K562 (cell line): ENCODE results near the gene RHOU. TPM values are rescaled to one million over a fixed set of nuclear protein-coding genes. Genes with fewer than 3 reads are reported as not detected.

Experiments used
- ZNF408 ChIP-seq: fragments of 250-450 bp; sonication (Bioruptor Pico); IDR thresholded peaks from 2 replicates; pipeline ENCODE4 v1.4.0; 2020; ENCODE audit warnings: low read depth, mild to moderate bottlenecking, moderate library complexity
- polyA plus RNA-seq, 8 experiments: library from polyadenylated mRNA; depleted of rRNA in 4 of 8; stranded (reverse) in 5 of 8; unstranded in 3 of 8; fragments of >200 nt; fragmentation: Nextera tagmentation in 2 of 8; fragmentation: Illumina TruSeq in 1 of 8; extraction: Ambion mirVana in 2 of 8; extraction: Trizol in 1 of 8; gene quantifications; 2 replicates each; pipeline versions ENCODE4 v1.2.1 to v1.2.3, GENCODE V29; 2011 to 2014; ENCODE audit warnings: inconsistent platforms in 1 of 8, missing spikeins in 1 of 8
- total RNA-seq, 7 experiments: library from RNA; depleted of rRNA in 6 of 7; stranded (reverse); fragments of >200 nt in 6 of 7; fragmentation: Illumina TruSeq in 2 of 7; extraction: Trizol in 2 of 7; gene quantifications; 2 replicates each; pipeline versions ENCODE4 v1.2.1 to v1.2.3, GENCODE V29; 2011 to 2021; ENCODE audit warnings: low replicate concordance in 1 of 7
- TF ChIP-seq, protein P1 (sequence below): fragments of 250-450 bp; sonication (Bioruptor Pico); IDR thresholded peaks from 2 replicates; pipeline ENCODE4 v1.8.0; 2021; ENCODE audit warnings: mild to moderate bottlenecking, moderate library complexity
- TF ChIP-seq, protein P2 (sequence below): fragments of 450-650 bp; conservative IDR thresholded peaks from 2 replicates; pipeline ENCODE4 v1.6.1; 2016; ENCODE audit warnings: missing genetic modification characterization, low read depth, mild to moderate bottlenecking, control low read depth, missing compliant biosample characterization
- TF ChIP-seq, protein P3 (sequence below), 2 experiments: fragments of 450-650 bp in 1 of 2; sonication (generic) in 1 of 2; formaldehyde crosslinking in 1 of 2; IDR thresholded peaks in 1 of 2; conservative IDR thresholded peaks in 1 of 2; 2 replicates each; pipeline versions ENCODE4 v1.6.1 to v1.8.1; 2016 to 2023; ENCODE audit warnings: mild to moderate bottlenecking in 2 of 2, moderate library complexity in 2 of 2, inconsistent platforms in 1 of 2, missing genetic modification reagents in 1 of 2

RHOU gene
- total and polyA plus RNA-seq, 9 of the 15 experiments (the other 6 are each of a cell fraction or from before 2014, with no cell fraction given), result 0.07 TPM; not detected in 8

DNA sequence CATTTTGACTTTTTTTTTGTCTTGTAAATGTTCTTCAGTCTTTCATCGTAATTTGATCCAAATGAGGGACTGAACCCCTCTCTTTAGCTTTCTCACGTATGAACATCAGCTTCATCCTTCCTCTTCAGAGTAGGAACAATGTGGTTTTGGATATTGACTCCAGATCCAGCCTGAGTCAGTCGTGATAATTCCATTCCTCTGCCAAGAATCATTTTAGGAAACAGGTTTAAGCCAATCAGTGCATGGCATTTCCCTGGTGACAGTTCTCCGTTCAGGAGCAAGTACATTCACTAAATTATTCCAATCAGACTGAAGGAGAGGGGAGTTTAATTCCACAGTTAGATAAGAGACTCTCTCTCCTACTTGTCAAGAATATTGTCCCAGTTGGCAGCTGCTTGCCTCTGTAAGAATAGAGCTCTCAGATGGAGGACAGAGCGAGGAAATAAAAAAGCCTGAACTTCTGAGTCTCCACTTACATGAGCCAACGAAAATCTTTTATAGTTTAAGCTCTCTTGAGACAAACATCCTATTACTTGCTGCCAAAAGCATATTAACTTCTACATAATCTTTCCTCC, 18.6 kb downstream of the RHOU start (continued):
- TF ChIP-seq, protein P1, sequence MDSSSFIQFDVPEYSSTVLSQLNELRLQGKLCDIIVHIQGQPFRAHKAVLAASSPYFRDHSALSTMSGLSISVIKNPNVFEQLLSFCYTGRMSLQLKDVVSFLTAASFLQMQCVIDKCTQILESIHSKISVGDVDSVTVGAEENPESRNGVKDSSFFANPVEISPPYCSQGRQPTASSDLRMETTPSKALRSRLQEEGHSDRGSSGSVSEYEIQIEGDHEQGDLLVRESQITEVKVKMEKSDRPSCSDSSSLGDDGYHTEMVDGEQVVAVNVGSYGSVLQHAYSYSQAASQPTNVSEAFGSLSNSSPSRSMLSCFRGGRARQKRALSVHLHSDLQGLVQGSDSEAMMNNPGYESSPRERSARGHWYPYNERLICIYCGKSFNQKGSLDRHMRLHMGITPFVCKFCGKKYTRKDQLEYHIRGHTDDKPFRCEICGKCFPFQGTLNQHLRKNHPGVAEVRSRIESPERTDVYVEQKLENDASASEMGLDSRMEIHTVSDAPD (CRISPR knock-in tag), result no peak
- TF ChIP-seq, protein P2, sequence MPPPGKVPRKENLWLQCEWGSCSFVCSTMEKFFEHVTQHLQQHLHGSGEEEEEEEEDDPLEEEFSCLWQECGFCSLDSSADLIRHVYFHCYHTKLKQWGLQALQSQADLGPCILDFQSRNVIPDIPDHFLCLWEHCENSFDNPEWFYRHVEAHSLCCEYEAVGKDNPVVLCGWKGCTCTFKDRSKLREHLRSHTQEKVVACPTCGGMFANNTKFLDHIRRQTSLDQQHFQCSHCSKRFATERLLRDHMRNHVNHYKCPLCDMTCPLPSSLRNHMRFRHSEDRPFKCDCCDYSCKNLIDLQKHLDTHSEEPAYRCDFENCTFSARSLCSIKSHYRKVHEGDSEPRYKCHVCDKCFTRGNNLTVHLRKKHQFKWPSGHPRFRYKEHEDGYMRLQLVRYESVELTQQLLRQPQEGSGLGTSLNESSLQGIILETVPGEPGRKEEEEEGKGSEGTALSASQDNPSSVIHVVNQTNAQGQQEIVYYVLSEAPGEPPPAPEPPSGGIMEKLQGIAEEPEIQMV, result no peak
- no peak for TF ChIP-seq ZNF408 (CRISPR knock-in tag)
- TF ChIP-seq, protein P3, sequence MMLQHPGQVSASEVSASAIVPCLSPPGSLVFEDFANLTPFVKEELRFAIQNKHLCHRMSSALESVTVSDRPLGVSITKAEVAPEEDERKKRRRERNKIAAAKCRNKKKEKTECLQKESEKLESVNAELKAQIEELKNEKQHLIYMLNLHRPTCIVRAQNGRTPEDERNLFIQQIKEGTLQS (IDR thresholded peaks at IDR 0.05), result no peak
- TF ChIP-seq, protein P3 (CRISPR knock-in tag; conservative IDR thresholded peaks at IDR 0.05), result no peak
- TF ChIP-seq, all 486 proteins: peak for 0
